NCI-H2196 (cell line): ENCODE measurements around the gene RUNX3.
A peak's percentile ranks its signal among the peaks of the same experiment; 100 is the strongest.
"Not testable (repeated sequence)": the region's sequence is repeated elsewhere in the genome, so short reads cannot be mapped to it uniquely, and the experiment has no call there.

Experiments used
- DNase-seq: peaks from one replicate; lab custom pipeline; 2025; ENCODE audit not compliant: unreplicated experiment; lab: John Stamatoyannopoulos, UW

The RUNX3 gene

GRCh38 chr1:24903011-24903461 is 27.0 kb downstream of the RUNX3 start:
- no peak for DNase-seq

- DNase-seq, result no peak
Observed at GRCh38 chr1:24902471-24902891, 27.6 kb downstream of the RUNX3 start.

- DNase-seq, result no peak
Observed at GRCh38 chr1:24901791-24902470, 28.1 kb downstream of the RUNX3 start.

- DNase-seq, result no peak
Observed at GRCh38 chr1:24900985-24901781, 28.9 kb downstream of the RUNX3 start.

DNA sequence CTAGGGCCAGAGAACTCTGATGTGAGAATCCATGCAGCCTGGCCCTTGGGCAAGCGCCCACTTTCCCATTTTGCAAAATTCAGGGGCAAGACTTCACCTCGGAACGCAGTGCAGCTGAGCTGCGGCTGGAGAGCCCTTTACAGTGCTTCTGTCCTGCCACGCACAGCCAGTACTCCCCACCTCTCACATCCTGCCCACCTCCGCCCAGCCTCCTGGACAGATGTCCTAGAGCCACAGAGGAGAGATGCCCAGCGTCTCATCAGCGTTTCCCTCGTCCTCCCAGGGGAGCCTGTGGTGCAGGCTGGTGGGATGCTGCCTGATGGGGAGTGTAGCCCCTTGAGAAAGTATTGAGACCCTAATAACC is 29.6 kb downstream of the RUNX3 start:
- DNase-seq, result no peak

- DNase-seq, result no peak
Observed at GRCh38 chr1:24899581-24900485, 30.2 kb downstream of the RUNX3 start.

- no peak for DNase-seq
Observed at GRCh38 chr1:24898909-24899439, 31.1 kb downstream of the RUNX3 start.

- DNase-seq, result peak; percentile 44
Observed at GRCh38 chr1:24898152-24898908, 31.7 kb downstream of the RUNX3 start.

- no peak for DNase-seq
Observed at GRCh38 chr1:24897263-24898151, 32.6 kb downstream of the RUNX3 start.

GRCh38 chr1:24896596-24897262 is 33.3 kb downstream of the RUNX3 start:
- DNase-seq, result no peak

DNA sequence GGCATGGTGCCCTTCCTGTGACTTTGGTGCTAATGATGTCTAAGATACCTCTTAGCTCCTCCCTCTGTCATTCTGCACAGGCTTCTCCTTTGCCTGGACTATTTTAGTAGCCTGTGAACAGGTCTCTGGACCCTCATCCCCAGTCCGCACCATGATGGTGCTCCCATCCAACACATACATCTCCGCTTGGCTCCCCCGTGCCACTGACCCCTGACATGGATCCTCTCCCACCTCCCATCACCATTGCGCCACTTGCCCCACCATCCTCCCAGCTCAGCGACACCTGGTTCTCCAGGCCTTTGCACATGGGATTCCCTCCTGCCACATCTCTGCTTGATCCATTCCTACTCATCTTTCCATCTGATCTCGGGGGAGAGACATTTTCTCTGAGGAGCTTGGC is 33.9 kb downstream of the RUNX3 start:
- DNase-seq, result no peak

DNA sequence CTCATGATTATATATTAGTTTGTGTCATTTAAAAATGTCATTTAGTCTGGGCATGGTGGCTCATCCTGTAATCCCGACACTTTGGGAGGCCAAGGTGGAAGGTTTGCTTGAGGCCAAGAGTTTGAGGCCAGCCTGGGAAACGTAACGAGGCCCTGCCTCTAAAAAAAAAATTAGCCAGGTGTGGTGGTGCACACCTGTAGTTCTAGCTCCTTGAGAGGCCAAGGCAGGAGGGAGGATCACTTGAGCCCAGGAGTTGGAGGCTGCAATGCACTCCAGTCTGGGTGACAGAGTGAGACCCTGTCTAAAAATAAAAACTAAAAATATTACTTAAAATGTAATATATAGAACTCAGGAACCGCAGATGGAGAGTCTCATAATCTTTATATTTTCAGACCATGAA is 34.6 kb downstream of the RUNX3 start:
- no peak for DNase-seq

DNA sequence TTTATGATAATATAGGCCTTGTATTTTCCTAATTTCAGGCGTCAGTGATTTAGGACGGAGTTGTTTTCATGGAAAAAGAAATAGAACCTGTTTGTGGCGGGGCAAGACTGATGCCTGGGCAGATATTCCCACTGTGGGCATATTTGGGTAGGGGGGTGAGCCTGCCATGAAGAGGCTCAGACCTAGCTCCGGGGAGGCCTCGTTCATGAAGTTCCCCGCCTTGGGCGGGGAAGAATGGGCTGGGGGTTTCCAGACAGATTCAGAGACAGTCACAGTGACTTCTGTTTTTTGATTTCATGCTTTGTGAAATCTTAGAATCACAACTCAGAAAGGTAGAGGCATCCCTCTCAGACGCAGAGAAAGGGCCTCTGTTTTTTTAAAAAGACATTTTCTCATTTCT is 36.1 kb downstream of the RUNX3 start:
- no peak for DNase-seq

DNA sequence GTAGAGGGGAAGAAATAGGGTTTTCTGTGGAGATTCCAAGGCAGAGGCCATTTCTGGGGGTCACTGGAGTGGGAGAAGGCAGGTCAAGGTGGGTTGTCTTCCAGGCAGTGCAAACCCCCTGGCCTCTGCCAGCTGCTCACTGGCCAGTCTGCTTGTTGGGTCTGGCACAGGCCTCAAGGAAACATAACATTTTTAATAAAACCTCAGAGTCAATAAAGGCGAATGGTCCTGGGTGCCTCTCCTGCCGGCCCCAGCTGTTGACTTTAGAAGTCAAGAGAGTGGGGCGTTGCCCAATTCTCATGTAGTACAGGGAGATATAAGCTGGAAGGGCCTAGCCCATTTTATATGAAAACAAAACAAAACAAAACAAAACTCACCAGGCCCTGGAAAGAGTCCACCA is 36.6 kb downstream of the RUNX3 start:
- no peak for DNase-seq

- no peak for DNase-seq
Observed at GRCh38 chr1:24892188-24893153, 37.6 kb downstream of the RUNX3 start.

GRCh38 chr1:24891367-24891766 is 38.7 kb downstream of the RUNX3 start:
- not testable (repeated sequence) for DNase-seq

GRCh38 chr1:24890887-24891286 is 39.2 kb downstream of the RUNX3 start:
- DNase-seq, result no peak
